K562 (cell line): ENCODE data around the gene ZSCAN21. TPM values are rescaled to one million over a fixed set of nuclear protein-coding genes. Genes with fewer than 3 reads are reported as not detected.

Source experiments
- CCNT2 ChIP-seq: IDR thresholded peaks from 2 replicates; pipeline ENCODE4 v1.6.1; 2011; ENCODE audit warnings: borderline replicate concordance, low read depth, mild to moderate bottlenecking, moderate library complexity, mixed read lengths, low read length; ENCODE audit not compliant: insufficient read length; ENCODE audit errors: extremely low read depth
- FOS ChIP-seq: IDR thresholded peaks from 3 replicates; pipeline ENCODE4 v1.6.1; 2011; ENCODE audit not compliant: insufficient read length; ENCODE audit errors: extremely low read depth
- KLF16 ChIP-seq: IDR thresholded peaks from 2 replicates; pipeline ENCODE4 v1.6.1; 2016; ENCODE audit warnings: antibody characterized with exemption
- MYC ChIP-seq, 2 experiments: fragments of 250-450 bp in 1 of 2; sonication (Bioruptor Pico) in 1 of 2; IDR thresholded peaks; 2 replicates each; pipeline versions ENCODE4 v1.5.1 to v1.6.1; 2012 to 2021; ENCODE audit warnings: low read depth in 2 of 2, borderline replicate concordance in 1 of 2, improper control_type of control experiment in 1 of 2, low read length in 1 of 2, mild to moderate bottlenecking in 1 of 2, moderate library complexity in 1 of 2
- NCOA2 ChIP-seq, 2 experiments: fragments of 450-650 bp; IDR thresholded peaks; 2 replicates each; pipeline ENCODE4 v1.6.1; 2018; ENCODE audit warnings: mild to moderate bottlenecking in 2 of 2, moderate library complexity in 1 of 2; ENCODE audit not compliant: partially characterized antibody in 2 of 2
- NELFE ChIP-seq: IDR thresholded peaks from 2 replicates; pipeline ENCODE4 v1.6.1; 2011; ENCODE audit warnings: mild to moderate bottlenecking; ENCODE audit not compliant: insufficient read depth, insufficient read length
- NFRKB ChIP-seq: fragments of 450-650 bp; IDR thresholded peaks from 2 replicates; pipeline ENCODE4 v1.6.1; 2016; ENCODE audit warnings: low read depth
- NR4A1 ChIP-seq, 2 experiments: fragments of 250-450 bp in 1 of 2; fragments of 450-650 bp in 1 of 2; sonication (Bioruptor Pico) in 1 of 2; IDR thresholded peaks; 2 replicates each; pipeline versions ENCODE4 v1.4.0 to v1.6.1; 2016 to 2020; ENCODE audit warnings: mild to moderate bottlenecking in 2 of 2, missing compliant biosample characterization in 1 of 2, missing genetic modification characterization in 1 of 2, moderate library complexity in 1 of 2
- POLR2B ChIP-seq: fragments of 450-650 bp; IDR thresholded peaks from 2 replicates; pipeline ENCODE4 v1.6.1; 2018; ENCODE audit warnings: low read depth; ENCODE audit not compliant: partially characterized antibody
- RBM14 ChIP-seq: fragments of 200-400 bp; formaldehyde crosslinking; IDR thresholded peaks from 2 replicates; pipeline ENCODE4 v1.6.1; 2018; ENCODE audit warnings: low read depth, mild to moderate bottlenecking, low read length, moderate library complexity, borderline replicate concordance; ENCODE audit not compliant: insufficient read depth
- RCOR1 ChIP-seq, 2 experiments: IDR thresholded peaks; 2 replicates each; pipeline ENCODE4 v1.6.1; 2012; ENCODE audit warnings: low read depth in 2 of 2, low read length in 2 of 2, borderline replicate concordance in 1 of 2, improper control_type of control experiment in 1 of 2
- SAFB ChIP-seq: fragments of 200-400 bp; formaldehyde crosslinking; IDR thresholded peaks from 2 replicates; pipeline ENCODE4 v1.6.1; 2017; ENCODE audit warnings: low read depth, low read length, borderline replicate concordance
- SIRT6 ChIP-seq: IDR thresholded peaks from one replicate; pipeline ENCODE4 v1.6.1; 2012; ENCODE audit warnings: low read depth, mild to moderate bottlenecking, control low read depth, inconsistent platforms, low read length, moderate library complexity
- SPI1 ChIP-seq: IDR thresholded peaks from 2 replicates; pipeline ENCODE4 v1.6.1; 2011; ENCODE audit warnings: low read depth, low read length, control low read depth, borderline replicate concordance
- TAF9B ChIP-seq: fragments of 450-650 bp; IDR thresholded peaks from 2 replicates; pipeline ENCODE4 v1.6.1; 2018; ENCODE audit warnings: mild to moderate bottlenecking; ENCODE audit not compliant: partially characterized antibody
- TOE1 ChIP-seq, 2 experiments: fragments of 450-650 bp in 1 of 2; sonication (generic) in 1 of 2; formaldehyde crosslinking in 1 of 2; IDR thresholded peaks; 2 replicates each; pipeline versions ENCODE4 v1.7.1 to v1.8.0; 2016 to 2022; ENCODE audit warnings: borderline replicate concordance in 2 of 2, mild to moderate bottlenecking in 2 of 2, antibody characterized with exemption in 1 of 2, inconsistent platforms in 1 of 2, low read depth in 1 of 2, missing genetic modification reagents in 1 of 2, moderate library complexity in 1 of 2
- ZBTB8A ChIP-seq: fragments of 450-650 bp; IDR thresholded peaks from 2 replicates; pipeline ENCODE4 v1.6.1; 2018; ENCODE audit warnings: mild to moderate bottlenecking, moderate library complexity; ENCODE audit not compliant: partially characterized antibody
- ZC3H11A ChIP-seq: IDR thresholded peaks from 2 replicates; pipeline ENCODE4 v1.6.1; 2012; ENCODE audit warnings: low read depth, low read length, improper control_type of control experiment
- ZC3H4 ChIP-seq: sonication (generic); formaldehyde crosslinking; IDR thresholded peaks from 2 replicates; pipeline ENCODE4 v1.9.0; 2021; ENCODE audit warnings: missing genetic modification reagents, borderline replicate concordance
- ZNF830 ChIP-seq: fragments of 250-450 bp; sonication (Bioruptor Pico); IDR thresholded peaks from 2 replicates; pipeline ENCODE4 v1.5.0; 2021; ENCODE audit warnings: mild to moderate bottlenecking
- polyA plus RNA-seq, 8 experiments: library from polyadenylated mRNA; depleted of rRNA in 4 of 8; stranded (reverse) in 5 of 8; unstranded in 3 of 8; fragments of >200 nt; fragmentation: Nextera tagmentation in 2 of 8; fragmentation: Illumina TruSeq in 1 of 8; extraction: Ambion mirVana in 2 of 8; extraction: Trizol in 1 of 8; gene quantifications; 2 replicates each; pipeline versions ENCODE4 v1.2.1 to v1.2.3, GENCODE V29; 2011 to 2014; ENCODE audit warnings: inconsistent platforms in 1 of 8, missing spikeins in 1 of 8
- total RNA-seq, 7 experiments: library from RNA; depleted of rRNA in 6 of 7; stranded (reverse); fragments of >200 nt in 6 of 7; fragmentation: Illumina TruSeq in 2 of 7; extraction: Trizol in 2 of 7; gene quantifications; 2 replicates each; pipeline versions ENCODE4 v1.2.1 to v1.2.3, GENCODE V29; 2011 to 2021; ENCODE audit warnings: low replicate concordance in 1 of 7
- TF ChIP-seq, protein P1 (sequence below), 2 experiments: IDR thresholded peaks; 2 replicates each; pipeline ENCODE4 v1.6.1; 2012; ENCODE audit warnings: improper control_type of control experiment in 2 of 2, low read depth in 2 of 2, low read length in 2 of 2, borderline replicate concordance in 1 of 2
- TF ChIP-seq, protein P2 (sequence below): fragments of 250-450 bp; sonication (Bioruptor Pico); IDR thresholded peaks from 2 replicates; pipeline ENCODE4 v1.5.0; 2021
- TF ChIP-seq, protein P3 (sequence below), 2 experiments: fragments of 450-650 bp in 1 of 2; sonication (generic) in 1 of 2; formaldehyde crosslinking; conservative IDR thresholded peaks; 2 replicates each; pipeline versions ENCODE4 v1.4.0 to v1.8.1; 2020 to 2022; ENCODE audit warnings: mild to moderate bottlenecking in 1 of 2, missing genetic modification reagents in 1 of 2

ZSCAN21 gene
- total and polyA plus RNA-seq, 9 of the 15 experiments (the other 6 are each of a cell fraction or from before 2014, with no cell fraction given), result 5.9 to 15.5 (median 13.2) TPM

DNA sequence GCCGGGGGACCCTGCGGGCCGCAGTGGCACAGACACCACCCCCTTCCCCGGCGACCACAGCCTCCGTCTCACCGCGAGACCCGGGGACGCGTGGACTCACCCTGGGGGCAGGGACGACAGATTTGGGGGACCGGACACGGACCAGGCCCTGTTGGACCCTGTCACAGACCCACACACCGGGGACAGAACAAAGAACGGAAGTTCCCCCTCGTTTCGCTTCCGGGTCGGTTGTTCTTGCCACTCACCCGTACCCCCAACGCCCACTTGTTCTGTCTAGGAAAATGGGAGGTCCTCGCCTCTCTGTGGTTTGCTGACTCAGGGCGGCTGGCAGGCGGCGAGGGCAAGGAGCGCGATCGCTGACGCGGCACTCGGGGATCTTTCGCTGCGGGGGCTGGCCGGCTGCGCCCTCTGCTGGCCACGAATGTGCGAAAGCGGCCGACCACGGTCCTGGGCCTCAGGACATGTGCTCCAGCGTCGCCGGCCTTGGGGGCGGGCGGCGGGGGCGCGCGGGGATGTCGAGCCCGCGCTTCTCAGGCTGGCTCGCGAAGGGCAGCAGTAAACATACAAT, 32.0 kb downstream of the ZSCAN21 start, which contains the start of gene ZNF3 (continued):
- TF ChIP-seq MYC (IDR thresholded peaks at IDR 0.05; ENCODE audit: low read depth, low read length), result peak; percentile 100
- peak; percentile 80; the same call in 1 of the 2 replicates for TF ChIP-seq MYC (CRISPR knock-in tag; IDR thresholded peaks at IDR 0.05; ENCODE audit: borderline replicate concordance, low read depth)
- no peak for TF ChIP-seq NR4A1 (CRISPR knock-in tag; IDR thresholded peaks at IDR 0.05)
- TF ChIP-seq NR4A1 (tag; IDR thresholded peaks at IDR 0.05), result 0 out of 2 replicates have a peak, but pooled peaks have one; percentile 44
- 0 out of 2 replicates have a peak, but pooled peaks have one; percentile 87 for TF ChIP-seq ZC3H11A
- peak; percentile 64 for TF ChIP-seq SPI1
- TF ChIP-seq TAF9B, result peak; percentile 57
- TF ChIP-seq ZBTB8A, result no peak
- no peak for TF ChIP-seq FOS
- TF ChIP-seq CCNT2, result peak; percentile 98
- TF ChIP-seq, protein P1, sequence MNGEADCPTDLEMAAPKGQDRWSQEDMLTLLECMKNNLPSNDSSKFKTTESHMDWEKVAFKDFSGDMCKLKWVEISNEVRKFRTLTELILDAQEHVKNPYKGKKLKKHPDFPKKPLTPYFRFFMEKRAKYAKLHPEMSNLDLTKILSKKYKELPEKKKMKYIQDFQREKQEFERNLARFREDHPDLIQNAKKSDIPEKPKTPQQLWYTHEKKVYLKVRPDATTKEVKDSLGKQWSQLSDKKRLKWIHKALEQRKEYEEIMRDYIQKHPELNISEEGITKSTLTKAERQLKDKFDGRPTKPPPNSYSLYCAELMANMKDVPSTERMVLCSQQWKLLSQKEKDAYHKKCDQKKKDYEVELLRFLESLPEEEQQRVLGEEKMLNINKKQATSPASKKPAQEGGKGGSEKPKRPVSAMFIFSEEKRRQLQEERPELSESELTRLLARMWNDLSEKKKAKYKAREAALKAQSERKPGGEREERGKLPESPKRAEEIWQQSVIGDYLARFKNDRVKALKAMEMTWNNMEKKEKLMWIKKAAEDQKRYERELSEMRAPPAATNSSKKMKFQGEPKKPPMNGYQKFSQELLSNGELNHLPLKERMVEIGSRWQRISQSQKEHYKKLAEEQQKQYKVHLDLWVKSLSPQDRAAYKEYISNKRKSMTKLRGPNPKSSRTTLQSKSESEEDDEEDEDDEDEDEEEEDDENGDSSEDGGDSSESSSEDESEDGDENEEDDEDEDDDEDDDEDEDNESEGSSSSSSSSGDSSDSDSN (IDR thresholded peaks at IDR 0.05; ENCODE audit: borderline replicate concordance in 1 of 2, low read depth in 2 of 2, low read length in 2 of 2), result peak; percentile 49 to 90; a peak in 3 of 4 replicates
- TF ChIP-seq TOE1 (IDR thresholded peaks at IDR 0.05; ENCODE audit: borderline replicate concordance), result peak; percentile 28
- TF ChIP-seq TOE1 (CRISPR knock-in tag; IDR thresholded peaks at IDR 0.05; ENCODE audit: borderline replicate concordance, low read depth), result no peak; the same call in 1 of the 2 replicates
- peak; percentile 92; the same call in 1 of the 2 replicates for TF ChIP-seq ZNF830
- peak; percentile 85 for TF ChIP-seq POLR2B
- peak; percentile 51; the same call in 1 of the 2 replicates for TF ChIP-seq KLF16
- TF ChIP-seq RCOR1 (IDR thresholded peaks at IDR 0.05; ENCODE audit: borderline replicate concordance in 1 of 2, low read depth in 2 of 2, low read length in 2 of 2), result peak; percentile 76 to 92; a peak in 3 of 4 replicates
- no peak for TF ChIP-seq SIRT6
- no peak for TF ChIP-seq NELFE
- TF ChIP-seq, protein P2, sequence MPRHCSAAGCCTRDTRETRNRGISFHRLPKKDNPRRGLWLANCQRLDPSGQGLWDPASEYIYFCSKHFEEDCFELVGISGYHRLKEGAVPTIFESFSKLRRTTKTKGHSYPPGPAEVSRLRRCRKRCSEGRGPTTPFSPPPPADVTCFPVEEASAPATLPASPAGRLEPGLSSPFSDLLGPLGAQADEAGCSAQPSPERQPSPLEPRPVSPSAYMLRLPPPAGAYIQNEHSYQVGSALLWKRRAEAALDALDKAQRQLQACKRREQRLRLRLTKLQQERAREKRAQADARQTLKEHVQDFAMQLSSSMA (CRISPR knock-in tag), result no peak
- no peak for TF ChIP-seq RBM14
- TF ChIP-seq, protein P3, sequence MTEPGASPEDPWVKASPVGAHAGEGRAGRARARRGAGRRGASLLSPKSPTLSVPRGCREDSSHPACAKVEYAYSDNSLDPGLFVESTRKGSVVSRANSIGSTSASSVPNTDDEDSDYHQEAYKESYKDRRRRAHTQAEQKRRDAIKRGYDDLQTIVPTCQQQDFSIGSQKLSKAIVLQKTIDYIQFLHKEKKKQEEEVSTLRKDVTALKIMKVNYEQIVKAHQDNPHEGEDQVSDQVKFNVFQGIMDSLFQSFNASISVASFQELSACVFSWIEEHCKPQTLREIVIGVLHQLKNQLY (CRISPR knock-in tag; conservative IDR thresholded peaks at IDR 0.05), result no peak
- no peak for TF ChIP-seq NCOA2 (IDR thresholded peaks at IDR 0.05; ENCODE audit: partially characterized antibody in 2 of 2)
- peak; percentile 78; the same call in 1 of the 2 replicates for TF ChIP-seq SAFB
- TF ChIP-seq NFRKB, result no peak
- TF ChIP-seq ZC3H4 (CRISPR knock-in tag), result peak; percentile 94
